Measurements from ENCODE around the gene ADGRB3. TPM values are rescaled to one million over a fixed set of nuclear protein-coding genes. Genes with fewer than 3 reads are reported as not detected.
A peak's percentile ranks its signal among the peaks of the same experiment; 100 is the strongest.

The ADGRB3 gene
- polyA plus RNA-seq, 1 of the 3 experiments (the other 2 are of a cell fraction) = 0.12 TPM

- no peak overlapping the region for H3K27ac ChIP-seq (ENCODE audit: low read depth in 2 of 2, low read length in 1 of 2)
- H2AFZ ChIP-seq (ENCODE audit: low read depth) = no peak overlapping the region
- no peak for TF ChIP-seq MAX (IDR thresholded peaks at IDR 0.05; ENCODE audit: low read depth)
- TF ChIP-seq RAD21 (IDR thresholded peaks at IDR 0.05; ENCODE audit: low read length) = no peak
- TF ChIP-seq FOXJ3 (CRISPR knock-in tag; IDR thresholded peaks at IDR 0.05) = no peak
These were observed 387.9 kb downstream of the ADGRB3 start for GRCh38 chr6:69022993-69023392.

GRCh38 chr6:69026243-69026642 is 391.2 kb downstream of the ADGRB3 start:
- H4K20me1 ChIP-seq (ENCODE audit: insufficient read depth) = no peaks in the 10 kb centered on the region
- no peak overlapping the region for H3K9ac ChIP-seq
- ChIA-PET CTCF (interaction anchor here (0.5 kb wide), 1 partner anchor 1973 kb away, joined by 3 read pairs; no protein-coding TSS in a partner anchor), POLR2A (no interaction called here)
- H3K4me1 ChIP-seq (ENCODE audit: control insufficient read depth in 1 of 2, insufficient read depth in 2 of 2, low read depth in 1 of 2, low read length in 1 of 2) = no peaks in the 10 kb centered on the region
- H3F3A ChIP-seq (replicated peaks; ENCODE audit: insufficient read depth) = no peaks in the 10 kb centered on the region
- H3K4me2 ChIP-seq = no peak overlapping the region
- H3K4me3 ChIP-seq (ENCODE audit: low read depth in 2 of 2, low read length in 1 of 2) = no peak overlapping the region
- no peak for TF ChIP-seq TEAD4 (IDR thresholded peaks at IDR 0.05; ENCODE audit: borderline replicate concordance, insufficient read depth)
- H3K9me3 ChIP-seq = no peaks in the 10 kb centered on the region
- no peak for DNase-seq
- no peaks in the 10 kb centered on the region for H3K36me3 ChIP-seq (replicated peaks in 1 of 2; ENCODE audit: control insufficient read depth in 1 of 2, insufficient read depth in 2 of 2, low read length in 1 of 2)
- H3K79me2 ChIP-seq (ENCODE audit: insufficient read depth) = no peaks in the 10 kb centered on the region
- H3K27me3 ChIP-seq (ENCODE audit: insufficient read depth) = no peaks in the 10 kb centered on the region
- H3K9me2 ChIP-seq = no peaks in the 10 kb centered on the region
- no peak overlapping the region for H3K27ac ChIP-seq (ENCODE audit: low read depth in 2 of 2, low read length in 1 of 2)
- WGBS (ENCODE audit: low lambda C conversion rate) = 63% methylated on average over 3 of the region's 3 CpGs
- peak overlapping the region; percentile 7; the same call in 1 of the 2 replicates for H2AFZ ChIP-seq (ENCODE audit: low read depth)

More at GRCh38 chr6:69022993-69023392, 387.9 kb downstream of the ADGRB3 start:
- no peaks in the 10 kb centered on the region for H3K36me3 ChIP-seq (replicated peaks in 1 of 2; ENCODE audit: control insufficient read depth in 1 of 2, insufficient read depth in 2 of 2, low read length in 1 of 2)
- no peak overlapping the region for H3K4me3 ChIP-seq (ENCODE audit: low read depth in 2 of 2, low read length in 1 of 2)
- no peaks in the 10 kb centered on the region for H3F3A ChIP-seq (replicated peaks; ENCODE audit: insufficient read depth)
- H3K9me3 ChIP-seq = no peaks in the 10 kb centered on the region
- CTCF ChIA-PET = no interaction called here
- no peaks in the 10 kb centered on the region for H3K9me2 ChIP-seq
- H3K4me2 ChIP-seq = no peak overlapping the region
- H4K20me1 ChIP-seq (ENCODE audit: insufficient read depth) = no peaks in the 10 kb centered on the region
- DNase-seq = no peak
- no peaks in the 10 kb centered on the region for H3K4me1 ChIP-seq (ENCODE audit: control insufficient read depth in 1 of 2, insufficient read depth in 2 of 2, low read depth in 1 of 2, low read length in 1 of 2)
- POLR2A ChIA-PET = no interaction called here
- H3K27me3 ChIP-seq (ENCODE audit: insufficient read depth) = no peaks in the 10 kb centered on the region
- no peaks in the 10 kb centered on the region for H3K79me2 ChIP-seq (ENCODE audit: insufficient read depth)
- 34% methylated on average over 1 of the region's 1 CpG for WGBS (ENCODE audit: low lambda C conversion rate)
- H3K9ac ChIP-seq = no peak overlapping the region

GRCh38 chr6:69026715-69027114 is 391.6 kb downstream of the ADGRB3 start:
- Histone ChIP-seq H2AFZ (ENCODE audit: low read depth) (no peak overlapping the region), H3K27me3 (ENCODE audit: insufficient read depth) (no peaks in the 10 kb centered on the region), H4K20me1 (ENCODE audit: insufficient read depth) (no peaks in the 10 kb centered on the region), H3K36me3 (replicated peaks in 1 of 2; ENCODE audit: control insufficient read depth in 1 of 2, insufficient read depth in 2 of 2, low read length in 1 of 2) (no peaks in the 10 kb centered on the region), H3K4me3 (ENCODE audit: low read depth in 2 of 2, low read length in 1 of 2) (no peak overlapping the region), H3K27ac (ENCODE audit: low read depth in 2 of 2, low read length in 1 of 2) (no peak overlapping the region), H3K4me2 (no peak overlapping the region), H3K9me3 (no peaks in the 10 kb centered on the region), H3F3A (replicated peaks; ENCODE audit: insufficient read depth) (no peaks in the 10 kb centered on the region), H3K79me2 (ENCODE audit: insufficient read depth) (no peaks in the 10 kb centered on the region), H3K4me1 (ENCODE audit: control insufficient read depth in 1 of 2, insufficient read depth in 2 of 2, low read depth in 1 of 2, low read length in 1 of 2) (no peaks in the 10 kb centered on the region), H3K9me2 (no peaks in the 10 kb centered on the region), H3K9ac (no peak overlapping the region)
- CTCF ChIA-PET = interaction anchor here (0.5 kb wide), 1 partner anchor 1973 kb away, joined by 3 read pairs; no protein-coding TSS in a partner anchor
- WGBS (ENCODE audit: low lambda C conversion rate) = 46% methylated on average over 3 of the region's 3 CpGs
- POLR2A ChIA-PET = no interaction called here
- no peak for DNase-seq
- no peak for TF ChIP-seq RFX5 (IDR thresholded peaks at IDR 0.05; ENCODE audit: low read length)
- no peak for TF ChIP-seq FOXM1 (IDR thresholded peaks at IDR 0.05; ENCODE audit: low read depth)
- no peak for TF ChIP-seq JUND (IDR thresholded peaks at IDR 0.05)
- no peak for TF ChIP-seq NFIC (IDR thresholded peaks at IDR 0.05; ENCODE audit: borderline replicate concordance)
- no peak for TF ChIP-seq RCOR1 (IDR thresholded peaks at IDR 0.05; ENCODE audit: low read length)
- TF ChIP-seq MEF2A (IDR thresholded peaks at IDR 0.05; ENCODE audit: borderline replicate concordance, low read depth) = no peak
- TF ChIP-seq CTCF (IDR thresholded peaks at IDR 0.05) = no peak
- TF ChIP-seq REST (IDR thresholded peaks at IDR 0.05; ENCODE audit: low read depth, low read length) = no peak
- TF ChIP-seq USF2 (IDR thresholded peaks at IDR 0.05; ENCODE audit: borderline replicate concordance, low read depth, low read length) = no peak
- TF ChIP-seq YY1 (IDR thresholded peaks at IDR 0.05; ENCODE audit: low read depth) = no peak
- TF ChIP-seq CHD2 (IDR thresholded peaks at IDR 0.05; ENCODE audit: low read length, partially characterized antibody) = no peak
- no peak for TF ChIP-seq FOSL2 (IDR thresholded peaks at IDR 0.05; ENCODE audit: borderline replicate concordance, low read depth)
- TF ChIP-seq GATA2 (CRISPR knock-in tag; IDR thresholded peaks at IDR 0.05) = no peak
